GM12878 (cell line): ENCODE data around the gene TMEM272. TPM values are rescaled to one million over a fixed set of nuclear protein-coding genes. Genes with fewer than 3 reads are reported as not detected.

ENCODE experiments used
- ATAC-seq: fragments of 200-7000 bp; cut with Tn5 transposase; 3 replicates; pipeline ENCODE4 v1.9.1; 2020; ENCODE audit warnings: mild to moderate bottlenecking, moderate library complexity
- BruUV-seq: library from RNA; stranded (reverse); fragments of 400-500 nt; replicated peaks from 2 replicates; lab custom pipeline; 2021; lab: Mats Ljungman, UMichigan
- CTCF ChIA-PET: fragments of 300-600 bp; sonication (Branson Sonifier 250); formaldehyde crosslinking; extraction: SDS; loops from one replicate; lab custom pipeline; 2021; ENCODE audit warnings: inconsistent platforms; lab: Yijun Ruan, JAX
- POLR2A ChIA-PET: fragments of 350-600 bp; formaldehyde crosslinking; extraction: SDS; loops from one replicate; lab custom pipeline; 2021; ENCODE audit warnings: inconsistent platforms; lab: Charles Lee
- RAD21 ChIA-PET: fragments of 300-600 bp; sonication (Branson Sonifier 250); formaldehyde crosslinking; loops from one replicate; lab custom pipeline; 2023; ENCODE audit warnings: antibody characterized with exemption; ENCODE audit not compliant: unreplicated experiment; lab: Charles Lee
- SMC1A ChIA-PET: fragments of 300-600 bp; sonication (Branson Sonifier 250); formaldehyde crosslinking; loops from one replicate; lab custom pipeline; 2023; ENCODE audit not compliant: unreplicated experiment, uncharacterized antibody; lab: Charles Lee
- DNase-seq: peaks from one replicate; pipeline ENCODE4 v3.0.0-alpha.2; 2011; ENCODE audit warnings: low read depth, low spot score
- FAIRE-seq: peaks from 3 replicates; lab custom pipeline; 2011; peaks lifted over from hg19 to GRCh38; lab: Jason Lieb, UNC
- H2AFZ ChIP-seq: 2 replicates; pipeline ENCODE4 v1.6.0; 2011; ENCODE audit warnings: low read depth, low read length, control low read depth; ENCODE audit not compliant: control insufficient read depth
- H3K27ac ChIP-seq: 2 replicates; pipeline ENCODE4 v1.5.1; 2011; ENCODE audit warnings: control low read depth; ENCODE audit not compliant: control insufficient read depth, insufficient read depth
- H3K27me3 ChIP-seq, 2 experiments: replicated peaks in 1 of 2; 2 replicates each; pipeline versions ENCODE4 v1.6.0 to v1.6.1; 2011; ENCODE audit warnings: low read length in 1 of 2; ENCODE audit not compliant: control insufficient read depth in 2 of 2, insufficient read depth in 2 of 2
- H3K36me3 ChIP-seq, 2 experiments: 2 replicates each; pipeline ENCODE4 v1.5.1; 2011; ENCODE audit warnings: low read length in 1 of 2; ENCODE audit not compliant: control insufficient read depth in 2 of 2, insufficient read depth in 2 of 2
- H3K4me1 ChIP-seq: 2 replicates; pipeline ENCODE4 v1.6.1; 2011; ENCODE audit warnings: mild to moderate bottlenecking, low read length, moderate library complexity, mixed read lengths; ENCODE audit not compliant: control insufficient read depth, insufficient read depth
- H3K4me2 ChIP-seq: 2 replicates; pipeline ENCODE4 v1.6.0; 2011; ENCODE audit warnings: control low read depth; ENCODE audit not compliant: control insufficient read depth, insufficient read depth
- H3K4me3 ChIP-seq: fragments of 200-600 bp; sonication (generic); 2 replicates; pipeline ENCODE4 v1.5.1; 2016
- H3K79me2 ChIP-seq: 2 replicates; pipeline ENCODE4 v1.6.0; 2011; ENCODE audit warnings: low read length; ENCODE audit not compliant: control insufficient read depth, insufficient read depth
- H3K9ac ChIP-seq: 2 replicates; pipeline ENCODE4 v1.8.0; 2011; ENCODE audit warnings: low read length, control low read depth, mixed read lengths; ENCODE audit not compliant: control insufficient read depth, insufficient read depth
- H3K9me3 ChIP-seq: replicated peaks from 3 replicates; pipeline ENCODE4 v1.5.1; 2011; ENCODE audit warnings: mild to moderate bottlenecking, low read length; ENCODE audit not compliant: control insufficient read depth, insufficient read depth
- H4K20me1 ChIP-seq: 2 replicates; pipeline ENCODE4 v1.6.0; 2011; ENCODE audit not compliant: control insufficient read depth, insufficient read depth
- EED ChIP-seq: sonication (generic); IDR thresholded peaks from 2 replicates; pipeline ENCODE4 v1.6.1; 2016; ENCODE audit warnings: antibody characterized with exemption, low read depth
- MXI1 ChIP-seq: fragments of 150-350 bp; IDR thresholded peaks from 2 replicates; pipeline ENCODE4 v1.6.1; 2011; ENCODE audit warnings: low read depth, mild to moderate bottlenecking, inconsistent platforms, low read length, improper control_type of control experiment
- MYB ChIP-seq: fragments of 150-350 bp; IDR thresholded peaks from 2 replicates; pipeline ENCODE4 v1.6.1; 2014; ENCODE audit warnings: mild to moderate bottlenecking, low read depth, low read length, borderline replicate concordance
- NFYB ChIP-seq: IDR thresholded peaks from 2 replicates; pipeline ENCODE4 v1.6.1; 2011; ENCODE audit warnings: low read depth, mild to moderate bottlenecking, low read length, improper control_type of control experiment, moderate library complexity; ENCODE audit not compliant: insufficient read depth
- RAD51 ChIP-seq: fragments of 450-650 bp; IDR thresholded peaks from 2 replicates; pipeline ENCODE4 v1.6.1; 2016; ENCODE audit warnings: moderate library complexity, mild to moderate bottlenecking, inconsistent platforms
- SMC3 ChIP-seq: IDR thresholded peaks from 2 replicates; pipeline ENCODE4 v1.6.1; 2011; ENCODE audit warnings: low read length, improper control_type of control experiment, borderline replicate concordance
- WGBS: methylation state at CpG from one replicate; pipeline ENCODE4 v1.1.6; 2016; ENCODE audit warnings: low lambda C conversion rate; ENCODE audit not compliant: insufficient replicate concordance, insufficient coverage; ENCODE audit errors: missing lambda C conversion rate; 5-methylcytosine and 5-hydroxymethylcytosine counted together
- in situ Hi-C: fragments of 300-500 bp; cut with MboI; formaldehyde crosslinking; loops from 9 replicates; pipeline ENCODE4 v1.14.3; 2018; ENCODE audit warnings: mixed read lengths
- intact Hi-C: fragments of 100-400 bp; cut with micrococcal nuclease; formaldehyde crosslinking; loops from one replicate; pipeline ENCODE4 v1.14.2; 2022; ENCODE audit not compliant: unreplicated experiment
- polyA plus RNA-seq, 11 experiments: library from polyadenylated mRNA; depleted of rRNA in 4 of 11; unstranded in 6 of 11; stranded (reverse) in 5 of 11; fragments of >200 nt; fragmentation: Nextera tagmentation in 4 of 11; fragmentation: Illumina TruSeq in 1 of 11; extraction: Ambion mirVana in 4 of 11; extraction: Trizol in 1 of 11; gene quantifications; 1 replicate in 1 of 11; 2 replicates in 10 of 11; pipeline versions ENCODE4 v1.2.1 to v1.2.3, GENCODE V29; 2011 to 2016; ENCODE audit warnings: inconsistent platforms in 2 of 11, missing spikeins in 2 of 11, low read depth in 1 of 11
- total RNA-seq, 4 experiments: library from RNA; depleted of rRNA in 3 of 4; stranded (reverse); fragments of >200 nt in 3 of 4; fragmentation: Illumina TruSeq in 1 of 4; extraction: Trizol in 1 of 4; gene quantifications; 2 replicates each; pipeline versions ENCODE4 v1.2.1 to v1.2.3, GENCODE V29; 2013 to 2021

The TMEM272 gene
- total and polyA plus RNA-seq, 10 of the 15 experiments (the other 5 are each of a cell fraction or from before 2014, with no cell fraction given), result 0.01 to 0.04 TPM; not detected in 8

DNA sequence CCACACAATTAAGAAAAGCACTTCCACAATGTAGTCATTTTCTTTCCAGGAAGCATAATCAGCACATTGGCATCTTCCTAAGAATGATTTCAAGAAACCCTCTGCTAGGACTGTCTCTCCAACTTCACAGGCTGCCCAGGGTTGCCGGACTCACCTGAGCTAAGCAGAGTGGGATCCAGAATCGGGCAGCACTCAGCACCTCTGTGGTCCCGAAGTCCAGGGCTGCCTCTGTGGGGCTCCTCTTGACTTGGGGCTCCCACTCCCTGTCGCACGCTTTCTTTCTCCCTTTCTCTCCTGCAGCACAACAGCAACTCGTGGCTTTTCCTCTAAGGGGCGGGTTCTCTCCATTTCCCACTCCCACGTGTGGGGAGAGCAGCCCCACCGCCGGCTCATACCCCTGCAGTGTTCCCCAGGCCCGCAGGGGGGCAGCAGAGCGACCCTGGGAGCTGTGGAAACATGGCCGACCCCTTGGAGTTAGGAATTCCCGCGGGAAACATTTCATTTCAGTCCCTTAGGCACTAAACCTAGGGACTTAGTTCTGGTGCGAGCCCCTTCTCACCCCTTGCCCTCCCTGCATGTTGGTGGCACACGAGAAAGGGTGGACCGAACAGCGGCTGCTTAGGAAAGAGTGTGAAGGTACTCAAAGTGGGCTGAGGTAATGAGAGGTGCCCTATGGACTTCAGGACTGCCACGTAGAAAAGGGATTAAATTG is at the start of gene TMEM272 (continued):
- TF ChIP-seq EED (0 out of 2 replicates have a peak, but pooled peaks have one; percentile 24), RAD51 (no peak), SMC3 (peak; percentile 49; the same call in 1 of the 2 replicates), NFYB (no peak)

DNA sequence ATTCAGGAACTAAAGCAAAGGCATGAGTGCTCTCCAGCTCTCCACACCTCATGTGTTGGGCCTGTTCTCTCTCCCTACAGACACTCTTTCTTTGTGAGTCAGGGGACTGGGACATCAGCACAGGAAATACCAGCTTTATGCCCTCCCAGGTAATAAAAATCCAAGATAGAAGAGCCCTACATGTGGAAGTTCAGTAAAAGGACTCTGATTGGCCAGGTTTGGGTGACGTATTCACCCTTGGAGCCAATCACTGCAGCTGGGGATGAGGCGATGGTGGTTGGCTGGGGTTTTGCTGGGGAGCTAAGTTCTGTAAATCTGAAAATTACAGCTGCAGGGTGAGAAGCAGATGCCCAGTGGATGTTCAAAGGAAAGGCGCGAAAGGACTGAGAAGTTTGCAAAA is 49.3 kb upstream of the TMEM272 start:
- no peak overlapping the region for H3K4me2 ChIP-seq
- FAIRE-seq (no peak), DNase-seq (no peak), ATAC-seq (peak; percentile 37; the same call in 1 of the 3 replicates)
- H2AFZ ChIP-seq, result no peak overlapping the region
- no TSS peak for BruUV-seq
- 38% methylated on average over 4 of the region's 4 CpGs for WGBS
- ChIA-PET POLR2A (no interaction called here), RAD21 (interaction anchor here (2.3 kb wide), 1 partner anchor 233 kb away, joined by 17 read pairs; no protein-coding TSS in a partner anchor), CTCF (interaction anchor here (1.0 to 4.2 kb wide), 7 partner anchors 10 to 233 kb away, joined by 3 to 62 read pairs (median 4); partner anchors contain the start of gene NEK5), SMC1A (interaction anchor here (0.8 to 4.7 kb wide), 3 partner anchors 8 to 640 kb away, joined by 3 to 18 read pairs (median 3); no protein-coding TSS in a partner anchor)
- in situ Hi-C loops, result no loop called here
- H3K79me2 ChIP-seq, result no peaks in the 10 kb centered on the region
- H3K36me3 ChIP-seq, result no peaks in the 10 kb centered on the region
- no peaks in the 10 kb centered on the region; the same call in 2 of the 3 replicates for H3K9me3 ChIP-seq
- H3K9ac ChIP-seq, result no peak overlapping the region
- intact Hi-C loops, result loop anchor here (10.0 kb wide), 1 partner anchor 561 kb away; the partner anchor contains the start of genes CKAP2 and VPS36
- no peaks in the 10 kb centered on the region for H3K4me1 ChIP-seq
- no peak for TF ChIP-seq MXI1
- TF ChIP-seq MYB, result no peak
- peak; percentile 74 for TF ChIP-seq NFYB
- H3K4me3 ChIP-seq, result no peak overlapping the region
- H4K20me1 ChIP-seq, result no peaks in the 10 kb centered on the region; the same call in 1 of the 2 replicates
- peaks cover 1 to 7% of the 10 kb centered on the region in 2 experiments; a peak in 2 of 4 replicates for H3K27me3 ChIP-seq
- no peak overlapping the region for H3K27ac ChIP-seq
